ENCODE results near the gene SMIM43.

The SMIM43 gene

GRCh38 chr4:121791481-121791880 is 26.5 kb upstream of the SMIM43 start:
- in situ Hi-C loops (cut with HindIII; ENCODE audit: low sequenced_read_pairs) = no loop called here

GRCh38 chr4:121790976-121791375 is 26.0 kb upstream of the SMIM43 start:
- in situ Hi-C loops (cut with HindIII; ENCODE audit: low sequenced_read_pairs) = no loop called here

More at GRCh38 chr4:121791481-121791880, 26.5 kb upstream of the SMIM43 start:
- no peak for TF ChIP-seq CTCF (IDR thresholded peaks at IDR 0.05; ENCODE audit: low read depth, low read length, missing control alignments)
- H3K4me3 ChIP-seq (ENCODE audit: low read depth, low read length) = no peak overlapping the region
- peak; percentile 68 for DNase-seq (ENCODE audit: low read depth)

GRCh38 chr4:121789960-121790829 is 25.2 kb upstream of the SMIM43 start:
- in situ Hi-C loops (cut with HindIII; ENCODE audit: low sequenced_read_pairs) = no loop called here

More at GRCh38 chr4:121790976-121791375, 26.0 kb upstream of the SMIM43 start:
- no peak for TF ChIP-seq CTCF (IDR thresholded peaks at IDR 0.05; ENCODE audit: low read depth, low read length, missing control alignments)
- DNase-seq (ENCODE audit: low read depth) = no peak
- no peak overlapping the region for H3K4me3 ChIP-seq (ENCODE audit: low read depth, low read length)

GRCh38 chr4:121789455-121789854 is 24.5 kb upstream of the SMIM43 start:
- in situ Hi-C loops (cut with HindIII; ENCODE audit: low sequenced_read_pairs) = no loop called here
- no peak for TF ChIP-seq CTCF (IDR thresholded peaks at IDR 0.05; ENCODE audit: low read depth, low read length, missing control alignments)
- no peak overlapping the region for H3K4me3 ChIP-seq (ENCODE audit: low read depth, low read length)
- DNase-seq (ENCODE audit: low read depth) = no peak

More at GRCh38 chr4:121789960-121790829, 25.2 kb upstream of the SMIM43 start:
- no peak for TF ChIP-seq CTCF (IDR thresholded peaks at IDR 0.05; ENCODE audit: low read depth, low read length, missing control alignments)
- no peak overlapping the region for H3K4me3 ChIP-seq (ENCODE audit: low read depth, low read length)
- DNase-seq (ENCODE audit: low read depth) = peak; percentile 64

GRCh38 chr4:121788896-121789295 is 23.9 kb upstream of the SMIM43 start:
- DNase-seq (ENCODE audit: low read depth) = no peak
- in situ Hi-C loops (cut with HindIII; ENCODE audit: low sequenced_read_pairs) = no loop called here
- TF ChIP-seq CTCF (IDR thresholded peaks at IDR 0.05; ENCODE audit: low read depth, low read length, missing control alignments) = no peak
- no peak overlapping the region for H3K4me3 ChIP-seq (ENCODE audit: low read depth, low read length)

- no peak overlapping the region for H3K4me3 ChIP-seq (ENCODE audit: low read depth, low read length)
- in situ Hi-C loops (cut with HindIII; ENCODE audit: low sequenced_read_pairs) = no loop called here
- TF ChIP-seq CTCF (IDR thresholded peaks at IDR 0.05; ENCODE audit: low read depth, low read length, missing control alignments) = no peak
- no peak for DNase-seq (ENCODE audit: low read depth)
Observed at GRCh38 chr4:121786221-121786620, 21.3 kb upstream of the SMIM43 start.

Data from astrocyte of the cerebellum (primary cell).